A673 (cell line): Measurements from ENCODE around the gene ZNF76. TPM values are rescaled to one million over a fixed set of nuclear protein-coding genes. Genes with fewer than 3 reads are reported as not detected.

Experiments used
- BruUV-seq: library from RNA; stranded (reverse); fragments of 400-500 nt; replicated peaks from 2 replicates; lab custom pipeline; 2021; lab: Mats Ljungman, UMichigan
- CTCF ChIA-PET: fragments of 300-600 bp; sonication (Branson Sonifier 250); formaldehyde crosslinking; loops from one replicate; lab custom pipeline; 2022; ENCODE audit warnings: antibody characterized with exemption; lab: Charles Lee
- POLR2A ChIA-PET: fragments of 300-600 bp; sonication (Branson Sonifier 250); formaldehyde crosslinking; loops from one replicate; lab custom pipeline; 2022; ENCODE audit warnings: antibody characterized with exemption; ENCODE audit not compliant: low non-redundant PET; lab: Charles Lee
- DNase-seq: peaks from one replicate; pipeline ENCODE4 v3.0.0-alpha.2; 2015; ENCODE audit warnings: low spot score
- H3K27ac ChIP-seq: fragments of 200-600 bp; sonication (generic); 2 replicates; pipeline ENCODE4 v1.5.1; 2016; ENCODE audit warnings: mixed run types, low read depth, mild to moderate bottlenecking, mixed read lengths, antibody characterized with exemption, low read length; ENCODE audit not compliant: poor library complexity, severe bottlenecking
- H3K27me3 ChIP-seq: fragments of 200-600 bp; sonication (generic); replicated peaks from 2 replicates; pipeline ENCODE4 v1.6.1; 2017; ENCODE audit warnings: mixed run types, low read depth, mild to moderate bottlenecking, mixed read lengths, antibody characterized with exemption, low read length; ENCODE audit not compliant: insufficient read depth, poor library complexity
- H3K36me3 ChIP-seq: fragments of 200-600 bp; sonication (generic); 2 replicates; pipeline ENCODE4 v1.6.1; 2016; ENCODE audit warnings: mixed run types, mild to moderate bottlenecking, mixed read lengths, antibody characterized with exemption, low read length; ENCODE audit not compliant: insufficient read depth, poor library complexity, severe bottlenecking
- H3K4me1 ChIP-seq: fragments of 200-600 bp; sonication (generic); 2 replicates; pipeline ENCODE4 v1.6.1; 2017; ENCODE audit warnings: mixed run types, mild to moderate bottlenecking, mixed read lengths, antibody characterized with exemption, low read length; ENCODE audit not compliant: insufficient read depth, poor library complexity, severe bottlenecking
- H3K4me3 ChIP-seq: fragments of 200-600 bp; sonication (generic); 2 replicates; pipeline ENCODE4 v1.5.1; 2016; ENCODE audit warnings: low read depth, mixed run types, mild to moderate bottlenecking, mixed read lengths, low read length; ENCODE audit not compliant: poor library complexity, severe bottlenecking
- H3K9me3 ChIP-seq: fragments of 200-600 bp; sonication (generic); 2 replicates; pipeline ENCODE4 v1.6.1; 2016; ENCODE audit warnings: mixed run types, low read depth, mild to moderate bottlenecking, mixed read lengths, antibody characterized with exemption, low read length; ENCODE audit not compliant: poor library complexity, severe bottlenecking
- CTCF ChIP-seq: fragments of 300-800, 200-600 bp; sonication (generic); conservative IDR thresholded peaks from 2 replicates; pipeline ENCODE4 v1.5.1; 2017; ENCODE audit warnings: low read depth, mild to moderate bottlenecking, antibody characterized with exemption, low read length, moderate library complexity, mixed read lengths
- EZH2 ChIP-seq: fragments of 200-600 bp; sonication (generic); IDR thresholded peaks from 2 replicates; pipeline ENCODE4 v1.6.1; 2017; ENCODE audit warnings: borderline replicate concordance, low read depth, mild to moderate bottlenecking, mixed read lengths, antibody characterized with exemption, low read length; ENCODE audit not compliant: poor library complexity, severe bottlenecking
- intact Hi-C: fragments of 100-400 bp; cut with micrococcal nuclease; formaldehyde crosslinking; loops from one replicate; pipeline ENCODE4 v1.10.0; 2022; ENCODE audit not compliant: unreplicated experiment
- total RNA-seq: library from RNA; stranded (reverse); gene quantifications from 2 replicates; pipeline ENCODE4 v1.2.3, GENCODE V29; 2021

Gene ZNF76
- total RNA-seq, 1 experiment from 2014 or later = 28.7 TPM

DNA sequence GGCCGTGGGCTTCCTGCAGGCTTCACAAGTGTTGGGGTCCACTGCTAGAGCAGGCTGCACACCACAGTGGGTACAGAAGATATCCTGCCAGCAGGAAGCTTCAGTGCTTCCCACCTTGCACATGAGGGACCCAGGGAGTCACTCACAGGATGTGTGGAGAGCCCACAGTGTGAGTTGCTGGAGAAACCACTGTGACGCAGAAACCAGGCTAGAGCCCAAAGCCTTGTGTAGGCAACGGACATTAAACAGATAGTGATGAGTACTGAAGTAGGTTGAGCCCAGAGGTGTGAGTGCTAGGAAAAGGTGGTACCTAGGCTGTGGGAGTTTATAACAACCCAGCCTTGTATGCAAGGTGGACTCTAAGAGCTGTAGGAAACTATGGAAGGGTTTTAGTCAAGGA, 19.2 kb downstream of the ZNF76 start:
- Histone ChIP-seq H3K4me3 (no peak overlapping the region), H3K27ac (no peak overlapping the region), H3K9me3 (no peaks in the 10 kb centered on the region), H3K4me1 (no peaks in the 10 kb centered on the region), H3K27me3 (no peaks in the 10 kb centered on the region), H3K36me3 (peaks cover 7% of the 10 kb centered on the region)
- no TSS peak for BruUV-seq
- intact Hi-C loops = no loop called here
- no peak for TF ChIP-seq CTCF
- ChIA-PET POLR2A (no interaction called here), CTCF (no interaction called here)
- no peak for DNase-seq

GRCh38 chr6:35280903-35281302, 21.4 kb downstream of the ZNF76 start:
- no peaks in the 10 kb centered on the region for H3K9me3 ChIP-seq
- TF ChIP-seq CTCF = no peak
- TF ChIP-seq EZH2 = no peak
- H3K27me3 ChIP-seq = no peaks in the 10 kb centered on the region
- POLR2A ChIA-PET = no interaction called here
- no peak for DNase-seq
- CTCF ChIA-PET = interaction anchor here (0.6 kb wide), 1 partner anchor 242 kb away, joined by 6 read pairs; no protein-coding TSS in a partner anchor
- intact Hi-C loops = no loop called here
- no peak overlapping the region for H3K27ac ChIP-seq
- no peak overlapping the region for H3K4me3 ChIP-seq
- H3K36me3 ChIP-seq = peaks cover 18% of the 10 kb centered on the region
- no TSS peak for BruUV-seq
- H3K4me1 ChIP-seq = no peaks in the 10 kb centered on the region

- TF ChIP-seq CTCF = no peak
- no peak for TF ChIP-seq EZH2
- no TSS peak for BruUV-seq
- no peak overlapping the region for H3K27ac ChIP-seq
- CTCF ChIA-PET = no interaction called here
- H3K4me3 ChIP-seq = no peak overlapping the region
- no peaks in the 10 kb centered on the region for H3K9me3 ChIP-seq
- DNase-seq = no peak
- H3K4me1 ChIP-seq = no peaks in the 10 kb centered on the region
- H3K36me3 ChIP-seq = peaks cover 24% of the 10 kb centered on the region
- intact Hi-C loops = no loop called here
- POLR2A ChIA-PET = no interaction called here
- H3K27me3 ChIP-seq = no peaks in the 10 kb centered on the region
Measured at GRCh38 chr6:35282472-35282871, 22.9 kb downstream of the ZNF76 start.
